ENCODE results near the gene RUSC1. TPM values are rescaled to one million over a fixed set of nuclear protein-coding genes. Genes with fewer than 3 reads are reported as not detected.
A peak's percentile ranks its signal among the peaks of the same experiment; 100 is the strongest.

RUSC1 gene
- total RNA-seq, 1 experiment from 2014 or later: 69.2 TPM

- H3K4me2 ChIP-seq (ENCODE audit: low read length): peak within 1 kb of the TSS; percentile 89
- H3K9me2 ChIP-seq (ENCODE audit: insufficient read depth): no peaks in the 10 kb centered on the region
- BruUV-seq (replicated peaks): TSS peak; percentile 94
- DNase-seq (ENCODE audit: low read depth, low spot score) (peak; percentile 96), ATAC-seq (peak; percentile 96)
- intact Hi-C loops (cut with micrococcal nuclease): loop anchor here (5.0 kb wide), 1 partner anchor 56 kb away; no protein-coding TSS in a partner anchor
- H2AFZ ChIP-seq (ENCODE audit: low read depth, low read length, poor library complexity, severe bottlenecking): no peak within 1 kb of the TSS
- H3K4me3 ChIP-seq (replicated peaks in 1 of 2; ENCODE audit: low read depth in 1 of 2, low read length in 2 of 2): peak within 1 kb of the TSS; percentile 82 to 99
- H3K9ac ChIP-seq (ENCODE audit: low read length): peak within 1 kb of the TSS; percentile 96
- H3K27me3 ChIP-seq (ENCODE audit: insufficient read depth, low read length): no peaks in the 10 kb centered on the region
- CTCF ChIA-PET: interaction anchor here (0.6 to 1.9 kb wide), 3 partner anchors 15 to 58 kb away, joined by 3 to 12 read pairs (median 7); partner anchors contain the start of gene CLK2
- no peaks in the 10 kb centered on the region for H3K9me3 ChIP-seq (ENCODE audit: control insufficient read depth in 1 of 2, insufficient read depth in 1 of 2, low read depth in 1 of 2, low read length in 2 of 2)
- H3K27ac ChIP-seq (ENCODE audit: low read depth, low read length): peak within 1 kb of the TSS; percentile 88
- peaks cover 8 to 26% of the 10 kb centered on the region in 2 experiments; a peak in 3 of 4 replicates for H3K4me1 ChIP-seq (ENCODE audit: control insufficient read depth in 1 of 2, insufficient read depth in 2 of 2, low read length in 2 of 2)
- H3K36me3 ChIP-seq (ENCODE audit: control insufficient read depth in 1 of 2, insufficient read depth in 2 of 2, low read length in 2 of 2): peaks cover 0 to 17% of the 10 kb centered on the region in 2 experiments; a peak in 2 of 4 replicates
- H4K20me1 ChIP-seq (ENCODE audit: insufficient read depth): no peaks in the 10 kb centered on the region
- RAD21 ChIA-PET (ENCODE audit: low non-redundant PET in 1 of 2, low total read pairs in 2 of 2, uncharacterized antibody in 2 of 2, unreplicated experiment in 2 of 2): interaction anchor here in 1 of 2 experiments (1.4 kb wide), 1 partner anchor 31 kb away, joined by 8 read pairs; no protein-coding TSS in a partner anchor
- POLR2A ChIA-PET: interaction anchor here (0.6 to 1.4 kb wide), 4 partner anchors 15 to 34 kb away, joined by 3 to 5 read pairs (median 4); partner anchors contain the start of gene HCN3
- H3K79me2 ChIP-seq (ENCODE audit: insufficient read depth, low read length): peaks cover 47% of the 10 kb centered on the region
- TF ChIP-seq, protein P1, sequence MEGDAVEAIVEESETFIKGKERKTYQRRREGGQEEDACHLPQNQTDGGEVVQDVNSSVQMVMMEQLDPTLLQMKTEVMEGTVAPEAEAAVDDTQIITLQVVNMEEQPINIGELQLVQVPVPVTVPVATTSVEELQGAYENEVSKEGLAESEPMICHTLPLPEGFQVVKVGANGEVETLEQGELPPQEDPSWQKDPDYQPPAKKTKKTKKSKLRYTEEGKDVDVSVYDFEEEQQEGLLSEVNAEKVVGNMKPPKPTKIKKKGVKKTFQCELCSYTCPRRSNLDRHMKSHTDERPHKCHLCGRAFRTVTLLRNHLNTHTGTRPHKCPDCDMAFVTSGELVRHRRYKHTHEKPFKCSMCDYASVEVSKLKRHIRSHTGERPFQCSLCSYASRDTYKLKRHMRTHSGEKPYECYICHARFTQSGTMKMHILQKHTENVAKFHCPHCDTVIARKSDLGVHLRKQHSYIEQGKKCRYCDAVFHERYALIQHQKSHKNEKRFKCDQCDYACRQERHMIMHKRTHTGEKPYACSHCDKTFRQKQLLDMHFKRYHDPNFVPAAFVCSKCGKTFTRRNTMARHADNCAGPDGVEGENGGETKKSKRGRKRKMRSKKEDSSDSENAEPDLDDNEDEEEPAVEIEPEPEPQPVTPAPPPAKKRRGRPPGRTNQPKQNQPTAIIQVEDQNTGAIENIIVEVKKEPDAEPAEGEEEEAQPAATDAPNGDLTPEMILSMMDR (IDR thresholded peaks at IDR 0.05 in 2 of 3, conservative IDR thresholded peaks at IDR 0.05 in 1 of 3; ENCODE audit: borderline replicate concordance in 1 of 3, insufficient read depth in 1 of 3, low read depth in 2 of 3, low read length in 2 of 3): no peak
- peak; percentile 99 for TF ChIP-seq SP1 (IDR thresholded peaks at IDR 0.05; ENCODE audit: low read depth)
- TF ChIP-seq RAD21 (IDR thresholded peaks at IDR 0.05; ENCODE audit: low read depth): no peak
- no peak; the same call in 1 of the 2 replicates for TF ChIP-seq SRF (IDR thresholded peaks at IDR 0.05; ENCODE audit: low read depth)
- peak; percentile 83 for TF ChIP-seq SIN3A (IDR thresholded peaks at IDR 0.05; ENCODE audit: low read depth)
- peak; percentile 63; the same call in 1 of the 2 replicates for TF ChIP-seq ZFX (IDR thresholded peaks at IDR 0.05)
- no peak for TF ChIP-seq EZH2phosphoT487 (IDR thresholded peaks at IDR 0.05; ENCODE audit: borderline replicate concordance)
- TF ChIP-seq POLR2AphosphoS5 (IDR thresholded peaks at IDR 0.05; ENCODE audit: low read depth, low read length): peak; percentile 86
- TF ChIP-seq POLR2A (IDR thresholded peaks at IDR 0.05; ENCODE audit: borderline replicate concordance, extremely low read depth, insufficient read depth, insufficient read length): peak; percentile 95
- no peak for TF ChIP-seq JUND (IDR thresholded peaks at IDR 0.05)
- no peak for TF ChIP-seq EZH2 (IDR thresholded peaks at IDR 0.05)
- peak; percentile 50 for TF ChIP-seq TCF7L2 (IDR thresholded peaks at IDR 0.05; ENCODE audit: borderline replicate concordance, extremely low read depth, insufficient read depth, insufficient read length)
- peak; percentile 75; the same call in 1 of the 2 replicates for TF ChIP-seq MAX (IDR thresholded peaks at IDR 0.05)
- TF ChIP-seq EGR1 (IDR thresholded peaks at IDR 0.05; ENCODE audit: low read depth): no peak
- TF ChIP-seq, protein P2, sequence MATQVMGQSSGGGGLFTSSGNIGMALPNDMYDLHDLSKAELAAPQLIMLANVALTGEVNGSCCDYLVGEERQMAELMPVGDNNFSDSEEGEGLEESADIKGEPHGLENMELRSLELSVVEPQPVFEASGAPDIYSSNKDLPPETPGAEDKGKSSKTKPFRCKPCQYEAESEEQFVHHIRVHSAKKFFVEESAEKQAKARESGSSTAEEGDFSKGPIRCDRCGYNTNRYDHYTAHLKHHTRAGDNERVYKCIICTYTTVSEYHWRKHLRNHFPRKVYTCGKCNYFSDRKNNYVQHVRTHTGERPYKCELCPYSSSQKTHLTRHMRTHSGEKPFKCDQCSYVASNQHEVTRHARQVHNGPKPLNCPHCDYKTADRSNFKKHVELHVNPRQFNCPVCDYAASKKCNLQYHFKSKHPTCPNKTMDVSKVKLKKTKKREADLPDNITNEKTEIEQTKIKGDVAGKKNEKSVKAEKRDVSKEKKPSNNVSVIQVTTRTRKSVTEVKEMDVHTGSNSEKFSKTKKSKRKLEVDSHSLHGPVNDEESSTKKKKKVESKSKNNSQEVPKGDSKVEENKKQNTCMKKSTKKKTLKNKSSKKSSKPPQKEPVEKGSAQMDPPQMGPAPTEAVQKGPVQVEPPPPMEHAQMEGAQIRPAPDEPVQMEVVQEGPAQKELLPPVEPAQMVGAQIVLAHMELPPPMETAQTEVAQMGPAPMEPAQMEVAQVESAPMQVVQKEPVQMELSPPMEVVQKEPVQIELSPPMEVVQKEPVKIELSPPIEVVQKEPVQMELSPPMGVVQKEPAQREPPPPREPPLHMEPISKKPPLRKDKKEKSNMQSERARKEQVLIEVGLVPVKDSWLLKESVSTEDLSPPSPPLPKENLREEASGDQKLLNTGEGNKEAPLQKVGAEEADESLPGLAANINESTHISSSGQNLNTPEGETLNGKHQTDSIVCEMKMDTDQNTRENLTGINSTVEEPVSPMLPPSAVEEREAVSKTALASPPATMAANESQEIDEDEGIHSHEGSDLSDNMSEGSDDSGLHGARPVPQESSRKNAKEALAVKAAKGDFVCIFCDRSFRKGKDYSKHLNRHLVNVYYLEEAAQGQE (IDR thresholded peaks at IDR 0.05; ENCODE audit: low read depth): no peak
- TF ChIP-seq FOSL1 (IDR thresholded peaks at IDR 0.05; ENCODE audit: low read depth): no peak
- TF ChIP-seq CBX3 (IDR thresholded peaks at IDR 0.05; ENCODE audit: low read depth): peak; percentile 35; the same call in 1 of the 2 replicates
- peak; percentile 23 for TF ChIP-seq YY1 (IDR thresholded peaks at IDR 0.05; ENCODE audit: extremely low read depth, insufficient replicate concordance, low read depth, low read length)
- no peak for TF ChIP-seq CEBPB (IDR thresholded peaks at IDR 0.05; ENCODE audit: low read depth)
Observed at GRCh38 chr1:155308493-155309422, 11.9 kb upstream of the RUSC1 start, which contains the start of gene FDPS. Gene FDPS, plus strand, starts transcription at chr1:155308866. Its CDS starts 924 bp downstream, at chr1:155309790.

All from HCT116 (cell line).